Frontal cortex (tissue), 4 donors: ENCODE measurements around the gene COL9A3. TPM values are rescaled to one million over a fixed set of nuclear protein-coding genes. Genes with fewer than 3 reads are reported as not detected.

Experiments used
- DNase-seq, 2 donors: peaks; one replicate each; pipeline ENCODE4 v3.0.0; 2012; ENCODE audit warnings: low spot score in 2 of 2
- FAIRE-seq: peaks from 2 replicates; lab custom pipeline; 2012; peaks lifted over from hg19 to GRCh38; lab: Jason Lieb, UNC
- total RNA-seq: library from RNA; depleted of rRNA; stranded (reverse); fragments of >200 nt; gene quantifications from one replicate; pipeline ENCODE4 v1.2.3, GENCODE V29; 2014
- donor health status: control.
- donor health status: control.
- donor health status: control.

The COL9A3 gene
- total RNA-seq = 10.2 TPM

GRCh38 chr20:62816884-62817873 is at the start of gene COL9A3:
Gene COL9A3 (plus strand): TSS chr20:62817050. CDS start chr20:62817065, 15 bp downstream.
- peak; percentile 73 to 92 for DNase-seq
- FAIRE-seq = no peak

DNA sequence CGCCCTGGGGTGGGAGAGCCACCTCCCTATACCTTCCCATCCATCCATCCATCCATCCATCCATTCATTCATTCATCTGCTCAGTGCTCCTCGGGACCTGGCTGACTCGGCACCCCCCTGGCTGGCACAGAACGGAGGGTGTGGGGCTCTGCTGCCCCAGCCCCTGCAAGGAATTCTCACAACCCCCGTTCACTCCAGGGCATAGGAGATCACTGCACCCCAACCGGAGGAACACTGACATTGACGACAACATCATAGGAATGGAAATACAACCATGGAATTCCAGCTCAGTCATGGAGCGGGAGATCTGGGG is 48.7 kb upstream of the COL9A3 start:
- DNase-seq (no peak), FAIRE-seq (no peak)

- FAIRE-seq = no peak
Observed at GRCh38 chr20:62768551-62769287, 48.1 kb upstream of the COL9A3 start.

GRCh38 chr20:62769346-62770071 is 47.3 kb upstream of the COL9A3 start:
- FAIRE-seq = no peak

More at GRCh38 chr20:62768551-62769287, 48.1 kb upstream of the COL9A3 start:
- DNase-seq = peak in 1 of 2 donors; percentile 57

DNA sequence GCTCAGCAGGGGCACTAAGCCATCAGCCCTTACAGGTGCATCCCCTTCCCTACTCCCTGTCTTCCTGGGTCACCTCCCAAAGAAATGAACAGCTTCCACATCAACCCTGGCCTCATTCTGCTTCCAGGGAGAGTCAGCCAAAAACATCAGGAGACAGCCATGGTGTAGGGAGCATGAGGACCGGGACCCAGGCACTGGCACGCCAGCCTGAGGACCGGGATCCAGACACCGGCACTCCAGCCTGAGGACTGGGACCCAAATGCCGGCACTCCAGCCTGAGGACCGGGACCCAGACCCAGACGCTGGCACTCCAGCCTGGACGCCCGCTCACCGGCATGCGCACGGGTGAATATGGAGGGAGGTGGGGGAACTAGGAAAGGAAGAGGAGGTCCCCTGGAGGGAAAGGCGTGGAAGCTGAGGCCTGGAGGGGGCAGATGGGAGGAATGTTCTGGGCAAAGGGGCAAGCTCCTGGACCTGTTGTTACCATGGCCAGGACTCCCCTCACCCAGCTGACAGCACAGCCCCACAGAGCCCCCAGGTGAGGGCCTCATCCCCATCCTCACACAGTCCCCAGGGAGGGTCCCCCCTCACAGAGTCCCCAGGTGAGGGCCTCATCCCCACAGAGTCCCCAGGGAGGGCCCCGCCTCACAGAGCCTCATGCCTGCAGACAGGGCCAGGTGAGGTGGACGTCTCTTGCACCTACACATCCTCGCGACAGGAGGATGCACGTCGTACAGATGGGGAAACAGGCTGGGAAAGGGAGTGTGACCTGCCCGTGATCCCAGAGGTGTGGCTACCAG is 46.5 kb upstream of the COL9A3 start:
- FAIRE-seq (no peak), DNase-seq (no peak)

More at GRCh38 chr20:62769346-62770071, 47.3 kb upstream of the COL9A3 start:
- no peak for DNase-seq

DNA sequence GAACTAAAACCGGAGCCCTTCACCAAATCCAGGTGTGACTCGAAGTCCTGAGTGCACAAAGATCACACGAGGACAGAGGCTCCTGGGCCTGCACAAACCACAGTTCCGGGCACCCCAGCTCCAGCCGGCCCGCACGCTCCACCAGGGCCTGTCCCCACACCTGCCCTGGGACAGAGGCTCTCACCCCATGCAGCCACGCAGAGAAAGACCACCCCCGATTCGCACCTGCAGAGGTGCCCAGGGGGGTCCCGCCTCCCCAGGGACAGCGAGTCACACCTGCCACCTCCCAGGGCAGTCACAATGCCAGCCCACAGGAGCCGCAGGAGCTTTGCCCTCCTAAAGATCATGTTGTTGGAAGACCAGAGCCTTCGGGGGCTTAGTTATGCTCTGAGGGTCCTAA is 45.9 kb upstream of the COL9A3 start:
- FAIRE-seq (no peak), DNase-seq (no peak)

- DNase-seq (no peak), FAIRE-seq (no peak)
Observed at GRCh38 chr20:62771396-62772102, 45.3 kb upstream of the COL9A3 start.

DNA sequence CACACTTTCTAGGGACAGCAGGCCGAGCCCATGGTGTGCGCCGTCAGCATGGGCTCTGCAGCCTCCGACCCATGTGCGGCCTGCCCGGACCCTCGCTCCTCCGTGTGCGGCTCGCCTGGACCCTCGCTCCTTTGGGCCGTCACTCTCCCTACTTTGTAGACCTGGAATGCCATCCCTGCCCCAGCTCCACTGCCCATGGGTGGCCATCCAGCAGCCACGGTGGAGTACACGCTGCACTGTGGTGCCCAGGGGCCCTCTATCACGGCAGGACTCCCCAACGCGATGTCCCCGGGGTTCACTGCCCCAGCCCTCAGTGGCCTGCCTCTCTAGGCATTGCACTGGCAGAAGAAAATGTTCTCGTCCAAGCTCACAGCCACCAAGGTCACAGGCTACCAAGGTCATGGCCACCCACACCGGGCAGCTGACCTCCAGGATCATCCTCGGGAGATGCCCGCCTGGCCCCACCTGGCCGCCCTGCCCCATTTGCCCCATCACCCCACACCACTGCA is 44.7 kb upstream of the COL9A3 start:
- FAIRE-seq (no peak), DNase-seq (no peak)

GRCh38 chr20:62772619-62772989 is 44.2 kb upstream of the COL9A3 start:
- no peak for DNase-seq
- no peak for FAIRE-seq

- FAIRE-seq (no peak), DNase-seq (no peak)
Observed at GRCh38 chr20:62772990-62773844, 43.6 kb upstream of the COL9A3 start.

DNA sequence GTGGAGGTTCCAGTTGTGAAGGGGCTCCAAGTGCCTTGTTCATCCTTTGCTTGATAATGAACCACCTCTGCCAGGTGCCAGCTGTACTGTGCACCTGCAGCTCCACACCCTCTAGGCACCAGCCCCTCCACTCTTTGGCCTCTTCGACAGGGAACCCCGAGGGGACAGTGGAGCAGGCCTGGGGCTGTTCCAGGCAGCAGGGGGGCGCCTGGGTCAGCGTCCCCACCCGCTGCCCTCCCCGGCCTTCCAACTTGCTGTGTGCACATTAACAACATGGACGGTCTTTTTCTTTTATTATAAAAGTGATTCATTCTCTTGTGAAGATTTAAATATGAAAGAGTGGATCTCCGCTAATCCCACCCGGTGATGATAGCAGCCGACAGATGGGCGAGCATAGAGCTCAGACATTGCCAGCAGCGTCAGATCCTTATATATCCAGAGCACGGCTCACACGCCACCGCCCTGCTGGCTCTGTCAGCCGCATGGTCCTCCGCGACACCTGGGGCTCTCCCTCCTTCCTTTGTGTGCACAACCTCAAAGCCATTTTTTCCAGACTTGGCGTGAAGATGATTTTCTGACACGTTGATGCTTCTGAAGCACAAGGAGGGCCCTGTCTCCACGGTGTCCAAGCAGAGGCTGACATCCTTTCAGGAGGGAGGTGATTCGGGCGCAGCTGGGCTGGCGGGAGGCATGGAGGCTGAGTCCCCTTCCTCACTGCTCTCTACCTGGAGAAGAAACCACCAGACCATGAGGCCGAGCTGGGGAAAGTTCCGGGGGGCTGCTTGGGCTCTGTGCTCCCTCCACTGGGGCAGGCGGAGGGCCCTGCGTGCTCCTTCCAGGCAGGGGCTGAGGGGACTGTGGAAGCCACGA is 42.8 kb upstream of the COL9A3 start:
- DNase-seq = no peak

DNA sequence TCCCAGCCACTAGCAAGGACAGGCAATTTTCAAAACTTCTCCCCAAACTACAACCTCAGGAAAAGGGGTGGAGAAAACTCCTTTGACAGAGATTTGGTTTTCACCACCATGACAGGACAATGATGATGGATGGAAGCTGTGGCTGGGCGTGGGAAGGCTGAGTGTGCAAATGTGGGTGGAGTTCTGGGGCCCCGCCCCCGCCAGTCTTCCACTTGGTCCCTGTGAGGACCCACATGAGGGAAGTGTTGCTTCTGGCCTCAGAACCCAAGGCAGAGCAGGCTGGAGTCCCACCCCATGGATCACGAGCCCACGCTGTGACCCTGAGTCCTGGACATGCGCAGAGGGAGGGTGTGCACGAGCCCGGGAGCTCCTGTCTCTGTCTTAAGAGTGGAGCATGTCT is 42.1 kb upstream of the COL9A3 start:
- no peak for FAIRE-seq
- DNase-seq = no peak

More for the DNA sequence above, 42.8 kb upstream of the COL9A3 start:
- no peak for FAIRE-seq

DNA sequence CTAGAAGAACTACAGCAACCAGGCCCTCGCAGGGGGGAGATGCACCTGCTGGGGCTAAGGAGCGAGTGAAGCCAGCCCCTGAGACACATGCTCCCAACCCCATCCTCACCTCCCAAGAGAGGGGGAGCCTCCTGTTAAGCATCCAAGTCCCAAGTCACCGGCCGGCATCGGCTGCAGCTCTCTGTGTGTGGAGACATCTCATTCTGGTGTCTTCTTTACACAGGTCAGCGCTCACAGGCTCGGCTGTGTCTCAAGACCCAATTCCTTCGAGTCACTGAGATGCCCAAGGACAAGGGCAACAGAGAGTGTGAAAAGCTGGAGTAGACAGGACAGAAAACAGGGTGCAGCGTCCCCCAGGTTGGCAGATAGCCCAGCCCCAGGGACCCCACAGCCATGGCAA is 41.6 kb upstream of the COL9A3 start:
- DNase-seq = no peak
- no peak for FAIRE-seq

GRCh38 chr20:62776035-62776691 is 40.7 kb upstream of the COL9A3 start:
- FAIRE-seq = no peak
- DNase-seq = no peak

DNA sequence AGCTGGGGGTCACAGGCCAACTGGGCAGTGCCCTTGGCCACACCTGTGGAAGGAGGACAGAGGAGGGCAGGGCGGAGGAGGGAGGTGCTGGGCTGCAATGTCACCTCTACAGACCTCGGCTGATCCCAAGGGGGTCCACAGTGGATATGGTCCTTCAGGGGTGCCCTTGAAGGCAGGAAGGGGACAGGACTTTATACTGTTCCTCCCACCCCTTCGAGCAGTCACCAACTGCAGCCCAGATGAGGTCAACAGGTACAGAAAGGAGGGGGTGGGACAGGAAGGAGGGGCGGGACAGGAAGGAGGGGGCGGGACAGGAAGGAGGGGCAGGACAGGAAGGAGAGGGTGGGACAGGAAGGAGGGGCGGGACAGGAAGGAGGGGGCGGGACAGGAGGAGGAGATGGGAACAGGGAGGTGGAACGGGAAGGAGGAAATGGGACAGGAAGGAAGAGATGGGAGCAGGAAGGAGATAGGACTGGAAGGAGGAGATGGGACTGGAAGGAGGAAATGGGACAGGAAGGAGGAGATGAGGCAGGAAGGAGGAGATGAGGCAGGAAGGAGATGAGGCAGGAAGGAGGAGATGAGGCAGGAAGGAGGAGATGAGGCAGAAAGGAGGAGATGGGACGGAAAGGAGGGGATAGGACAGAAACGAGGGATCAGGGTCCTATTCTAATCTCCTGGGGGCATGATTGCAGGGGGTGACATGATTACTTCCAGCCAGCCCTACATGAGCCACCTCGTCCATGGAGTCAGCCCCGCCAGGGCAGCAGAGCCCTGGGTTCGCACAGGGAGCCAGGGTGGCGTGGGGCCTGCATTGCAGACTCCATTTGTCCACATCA is 39.9 kb upstream of the COL9A3 start:
- DNase-seq (no peak), FAIRE-seq (no peak)

DNA sequence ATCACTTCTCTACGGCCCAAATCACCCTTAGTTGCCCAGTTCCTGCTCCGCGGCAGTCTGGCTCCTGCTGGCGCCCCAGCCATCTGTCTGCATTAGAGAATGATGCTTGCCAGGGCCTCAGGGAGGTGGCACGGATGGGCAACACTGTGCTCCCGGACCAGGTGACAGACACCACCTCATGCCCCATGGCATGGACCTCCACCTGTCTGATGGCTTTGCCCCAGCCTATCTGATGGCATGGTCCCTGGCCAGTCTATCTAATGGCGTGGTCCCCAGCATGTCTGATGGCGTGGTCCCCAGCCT is 39.4 kb upstream of the COL9A3 start:
- DNase-seq = no peak

More for the DNA sequence above, 39.4 kb upstream of the COL9A3 start:
- FAIRE-seq = no peak
